ENCODE results near the gene MGAT4A. TPM values are rescaled to one million over a fixed set of nuclear protein-coding genes. Genes with fewer than 3 reads are reported as not detected.

Gene MGAT4A
- total and polyA plus RNA-seq, 2 of the 8 experiments (the other 6 are each of a cell fraction or from before 2014, with no cell fraction given) = 1.4 to 7.7 TPM

- no peak for TF ChIP-seq SP4 (IDR thresholded peaks at IDR 0.05; ENCODE audit: low read length)
- no peak for TF ChIP-seq NANOG (IDR thresholded peaks at IDR 0.05; ENCODE audit: insufficient read depth, low read depth, low read length, poor library complexity, severe bottlenecking)
- TF ChIP-seq CREB1 (IDR thresholded peaks at IDR 0.05) = no peak
- no peak for TF ChIP-seq KDM4A (IDR thresholded peaks at IDR 0.05; ENCODE audit: low read depth, low read length, severe bottlenecking)
- TF ChIP-seq JUN (IDR thresholded peaks at IDR 0.05; ENCODE audit: low read depth, low read length) = no peak
- no peak for TF ChIP-seq MAFK (IDR thresholded peaks at IDR 0.05; ENCODE audit: low read depth, low read length)
Measured at GRCh38 chr2:98777710-98778109, 46.8 kb upstream of the MGAT4A start (continued).

Measured in H1 (cell line).